WTC11 (cell line): ENCODE data around the gene UPF3A. TPM values are rescaled to one million over a fixed set of nuclear protein-coding genes. Genes with fewer than 3 reads are reported as not detected.

Experiments used
- ARID4B ChIP-seq: sonication (generic); formaldehyde crosslinking; IDR thresholded peaks from 2 replicates; pipeline ENCODE4 v1.8.0; 2023; ENCODE audit warnings: missing genetic modification reagents, mild to moderate bottlenecking, borderline replicate concordance
- ETV6 ChIP-seq: sonication (generic); formaldehyde crosslinking; IDR thresholded peaks from 2 replicates; pipeline ENCODE4 v1.8.1; 2022; ENCODE audit warnings: mild to moderate bottlenecking, missing genetic modification reagents
- FOXJ3 ChIP-seq: sonication (generic); formaldehyde crosslinking; IDR thresholded peaks from 2 replicates; pipeline ENCODE4 v1.9.0; 2021; ENCODE audit warnings: missing genetic modification reagents, mild to moderate bottlenecking, borderline replicate concordance
- GABPB1 ChIP-seq: sonication (generic); formaldehyde crosslinking; IDR thresholded peaks from 2 replicates; pipeline ENCODE4 v1.8.1; 2023; ENCODE audit warnings: mild to moderate bottlenecking, missing genetic modification reagents
- KAT7 ChIP-seq: sonication (generic); formaldehyde crosslinking; IDR thresholded peaks from 2 replicates; pipeline ENCODE4 v1.8.1; 2023; ENCODE audit warnings: missing genetic modification reagents, mild to moderate bottlenecking, borderline replicate concordance
- MYBL2 ChIP-seq: sonication (generic); formaldehyde crosslinking; IDR thresholded peaks from 2 replicates; pipeline ENCODE4 v1.8.1; 2023; ENCODE audit warnings: mild to moderate bottlenecking, moderate library complexity, missing genetic modification reagents
- OVOL2 ChIP-seq: fragments of 250-450 bp; sonication (Bioruptor Pico); IDR thresholded peaks from 2 replicates; pipeline ENCODE4 v1.9.0; 2021; ENCODE audit warnings: mild to moderate bottlenecking, borderline replicate concordance
- PRDM15 ChIP-seq: sonication (generic); formaldehyde crosslinking; IDR thresholded peaks from 2 replicates; pipeline ENCODE4 v1.8.0; 2022; ENCODE audit warnings: missing genetic modification reagents
- PREB ChIP-seq: sonication (generic); formaldehyde crosslinking; IDR thresholded peaks from 2 replicates; pipeline ENCODE4 v1.8.1; 2022; ENCODE audit warnings: mild to moderate bottlenecking, missing genetic modification reagents, moderate library complexity, borderline replicate concordance
- SOX15 ChIP-seq: fragments of 250-450 bp; sonication (Bioruptor Pico); IDR thresholded peaks from 2 replicates; pipeline ENCODE4 v1.9.0; 2021; ENCODE audit warnings: mild to moderate bottlenecking
- STAT6 ChIP-seq: sonication (generic); formaldehyde crosslinking; conservative IDR thresholded peaks from 2 replicates; pipeline ENCODE4 v1.8.1; 2023; ENCODE audit warnings: mild to moderate bottlenecking, low read depth, missing genetic modification reagents, moderate library complexity
- USF1 ChIP-seq: sonication (generic); formaldehyde crosslinking; IDR thresholded peaks from 2 replicates; pipeline ENCODE4 v1.8.0; 2022; ENCODE audit warnings: mild to moderate bottlenecking, missing genetic modification reagents
- USF2 ChIP-seq: sonication (generic); formaldehyde crosslinking; IDR thresholded peaks from 2 replicates; pipeline ENCODE4 v1.8.1; 2023; ENCODE audit warnings: mild to moderate bottlenecking, missing genetic modification reagents, moderate library complexity
- ZNF416 ChIP-seq: fragments of 250-450 bp; sonication (Bioruptor Pico); IDR thresholded peaks from 2 replicates; pipeline ENCODE4 v1.9.0; 2021; ENCODE audit warnings: mild to moderate bottlenecking, inconsistent platforms
- ZNF671 ChIP-seq: fragments of 250-450 bp; sonication (Bioruptor Pico); IDR thresholded peaks from 2 replicates; pipeline ENCODE4 v1.8.0; 2021; ENCODE audit warnings: mild to moderate bottlenecking
- ZSCAN18 ChIP-seq: fragments of 250-450 bp; sonication (Bioruptor Pico); IDR thresholded peaks from 2 replicates; pipeline ENCODE4 v2.1.2; 2022; ENCODE audit warnings: mild to moderate bottlenecking, moderate library complexity
- total RNA-seq: library from RNA; stranded (reverse); gene quantifications from 3 replicates; pipeline ENCODE4 v1.2.3, GENCODE V29; 2021
- TF ChIP-seq, protein P1 (sequence below): sonication (generic); formaldehyde crosslinking; IDR thresholded peaks from 2 replicates; pipeline ENCODE4 v1.8.0; 2022; ENCODE audit warnings: mild to moderate bottlenecking, missing genetic modification reagents

Gene UPF3A
- total RNA-seq, 1 experiment from 2014 or later = 71.9 TPM

DNA sequence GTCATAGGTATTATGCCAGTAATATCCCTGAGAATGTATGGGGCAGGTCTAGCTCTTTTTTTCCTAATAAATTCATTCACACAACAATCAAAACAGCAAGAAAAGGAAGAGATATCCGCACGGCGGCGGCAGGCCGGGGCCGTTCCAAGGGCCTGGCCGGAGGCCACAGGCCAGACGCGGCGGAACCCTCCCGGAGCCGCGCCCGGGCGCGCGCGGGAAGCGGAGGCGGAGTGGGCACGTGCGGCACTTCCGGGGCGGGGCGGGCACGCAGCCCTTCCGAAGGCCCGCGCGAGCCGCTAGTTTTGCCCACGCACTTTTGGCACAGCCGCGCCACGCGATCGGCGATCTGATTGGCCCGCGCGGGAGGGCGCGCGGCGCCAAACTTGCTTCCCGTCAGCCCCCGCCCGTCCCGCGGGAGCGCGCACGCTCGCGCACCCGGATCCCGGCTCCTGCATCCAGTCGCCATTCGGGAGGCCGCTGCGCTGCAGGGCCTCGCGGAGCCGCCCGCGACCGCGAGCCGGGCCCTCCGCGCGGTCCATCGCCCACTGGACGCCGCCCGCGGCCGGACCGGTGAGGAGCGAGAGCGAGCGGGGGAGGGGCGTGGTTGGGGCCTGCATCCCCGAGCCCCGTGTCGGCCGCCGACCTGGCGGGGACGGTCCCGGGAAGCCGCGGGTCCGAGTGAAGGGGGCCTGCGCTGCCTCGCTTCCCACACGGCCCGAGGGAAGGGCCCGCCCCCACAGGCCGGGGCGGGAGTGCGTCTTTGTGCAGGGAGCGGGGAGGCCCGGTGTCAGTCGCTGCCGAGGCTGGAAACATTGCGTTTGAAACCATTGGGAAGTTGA, 32.9 kb downstream of the UPF3A start, which contains the start of gene CHAMP1 (continued):
- peak; percentile 54; the same call in 1 of the 2 replicates for TF ChIP-seq STAT6
- 0 out of 2 replicates have a peak, but pooled peaks have one; percentile 64 for TF ChIP-seq KAT7 (CRISPR knock-in tag)
- TF ChIP-seq MYBL2 (CRISPR knock-in tag) = no peak
- TF ChIP-seq ARID4B (CRISPR knock-in tag) = no peak
- TF ChIP-seq, protein P1, sequence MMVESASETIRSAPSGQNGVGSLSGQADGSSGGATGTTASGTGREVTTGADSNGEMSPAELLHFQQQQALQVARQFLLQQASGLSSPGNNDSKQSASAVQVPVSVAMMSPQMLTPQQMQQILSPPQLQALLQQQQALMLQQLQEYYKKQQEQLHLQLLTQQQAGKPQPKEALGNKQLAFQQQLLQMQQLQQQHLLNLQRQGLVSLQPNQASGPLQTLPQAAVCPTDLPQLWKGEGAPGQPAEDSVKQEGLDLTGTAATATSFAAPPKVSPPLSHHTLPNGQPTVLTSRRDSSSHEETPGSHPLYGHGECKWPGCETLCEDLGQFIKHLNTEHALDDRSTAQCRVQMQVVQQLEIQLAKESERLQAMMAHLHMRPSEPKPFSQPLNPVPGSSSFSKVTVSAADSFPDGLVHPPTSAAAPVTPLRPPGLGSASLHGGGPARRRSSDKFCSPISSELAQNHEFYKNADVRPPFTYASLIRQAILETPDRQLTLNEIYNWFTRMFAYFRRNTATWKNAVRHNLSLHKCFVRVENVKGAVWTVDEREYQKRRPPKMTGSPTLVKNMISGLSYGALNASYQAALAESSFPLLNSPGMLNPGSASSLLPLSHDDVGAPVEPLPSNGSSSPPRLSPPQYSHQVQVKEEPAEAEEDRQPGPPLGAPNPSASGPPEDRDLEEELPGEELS (CRISPR knock-in tag) = 0 out of 2 replicates have a peak, but pooled peaks have one; percentile 75
- TF ChIP-seq ZSCAN18 (CRISPR knock-in tag) = no peak
- TF ChIP-seq FOXJ3 (CRISPR knock-in tag) = no peak
- TF ChIP-seq PRDM15 (CRISPR knock-in tag) = no peak
- no peak for TF ChIP-seq ZNF671
- TF ChIP-seq USF2 (CRISPR knock-in tag) = peak; percentile 82
- peak; percentile 85 for TF ChIP-seq GABPB1
- TF ChIP-seq ZNF416 = peak; percentile 77
- TF ChIP-seq SOX15 (CRISPR knock-in tag) = no peak
- TF ChIP-seq PREB (CRISPR knock-in tag) = peak; percentile 90; the same call in 1 of the 2 replicates
- TF ChIP-seq USF1 (CRISPR knock-in tag) = peak; percentile 52; the same call in 1 of the 2 replicates
- no peak for TF ChIP-seq OVOL2 (CRISPR knock-in tag)
- peak; percentile 80; the same call in 1 of the 2 replicates for TF ChIP-seq ETV6 (CRISPR knock-in tag)
